HL-60/S4 treated with phorbol 12-myristate 13-acetate at 8.2 ng/mL for 4 days and 3 days (cell line): ENCODE measurements around the gene G6PC3.

ENCODE experiments used
- in situ Hi-C: fragments of 300-500 bp; cut with MboI; formaldehyde crosslinking; loops from 2 replicates; pipeline ENCODE4 v1.15.0; 2022; ENCODE audit warnings: low sequenced_read_pairs

Gene G6PC3

DNA sequence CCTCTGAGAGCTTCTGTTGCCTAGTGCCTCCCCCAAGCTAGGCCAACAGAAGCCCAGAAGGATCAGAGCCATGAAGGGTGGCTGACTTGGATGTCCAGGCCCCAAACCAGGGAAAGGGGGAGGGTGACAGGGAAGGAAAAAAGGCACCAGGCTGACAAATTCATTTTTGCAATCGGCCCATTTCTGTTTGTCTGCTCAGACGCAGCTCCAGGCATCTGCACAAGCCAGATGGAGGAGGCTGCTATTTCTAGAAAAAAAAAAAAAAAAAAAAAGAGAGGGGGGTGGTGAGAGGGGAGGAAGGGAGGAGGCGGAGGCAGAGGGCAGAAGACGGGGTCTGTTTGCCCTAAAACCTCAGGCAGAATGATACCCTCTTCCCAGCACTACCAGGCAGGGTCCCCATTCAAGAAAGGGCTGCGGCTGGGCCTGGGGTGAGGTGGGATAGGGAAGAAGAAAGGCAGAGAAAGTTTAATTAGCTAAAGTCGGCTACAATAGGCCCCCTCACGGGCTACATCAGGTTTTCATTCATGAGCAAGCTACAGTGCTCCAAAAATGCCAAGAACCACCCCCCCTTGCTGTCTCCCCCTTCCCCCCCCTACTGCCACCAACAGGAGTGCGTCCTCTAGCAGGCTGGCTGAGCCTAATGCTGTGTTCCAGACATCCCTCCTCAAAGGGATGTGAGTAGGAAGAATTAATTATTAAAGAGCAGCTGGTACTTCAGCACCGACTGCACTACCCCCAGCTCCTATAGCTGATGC lies 50.5 kb downstream of the G6PC3 start:
- in situ Hi-C loops = no loop called here

DNA sequence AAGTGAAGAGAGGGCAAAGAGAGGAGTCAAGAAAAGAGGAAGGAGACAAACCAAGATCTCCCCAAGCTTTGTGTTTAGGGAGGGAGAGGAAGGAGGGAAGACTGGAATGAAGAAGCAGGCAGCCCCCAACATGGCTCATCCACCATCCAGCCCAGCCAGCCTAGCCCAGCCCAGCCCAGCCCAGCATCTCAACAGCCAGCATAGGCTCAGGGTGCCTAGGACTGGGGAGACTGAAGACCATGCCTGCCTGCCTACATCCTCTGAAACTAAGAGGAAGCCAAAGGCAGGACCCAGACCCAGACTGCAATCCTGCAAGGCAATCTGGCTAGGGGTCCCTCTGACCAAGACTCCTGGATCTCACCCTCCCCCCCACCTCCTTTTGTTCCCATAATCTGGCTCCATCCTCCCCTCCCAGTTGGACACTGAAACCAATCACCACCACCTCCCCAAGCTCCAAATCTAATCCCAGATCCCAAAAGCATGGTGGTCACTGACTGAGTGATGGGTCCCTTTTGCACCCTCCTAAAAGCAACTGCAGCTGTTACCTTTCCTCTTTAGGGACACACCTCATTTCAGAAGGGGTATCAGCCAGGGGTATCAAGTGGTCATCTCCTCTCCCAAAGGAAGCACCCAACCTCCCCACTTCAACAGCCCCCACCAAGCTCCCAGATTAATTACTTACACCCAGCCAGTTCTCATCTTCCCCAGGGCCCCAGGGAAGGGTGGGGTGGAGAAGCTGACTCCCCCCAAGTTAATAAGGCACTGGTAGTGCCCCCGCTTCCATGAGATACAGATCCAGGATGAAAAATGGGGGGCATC lies 51.7 kb downstream of the G6PC3 start:
- in situ Hi-C loops = no loop called here

DNA sequence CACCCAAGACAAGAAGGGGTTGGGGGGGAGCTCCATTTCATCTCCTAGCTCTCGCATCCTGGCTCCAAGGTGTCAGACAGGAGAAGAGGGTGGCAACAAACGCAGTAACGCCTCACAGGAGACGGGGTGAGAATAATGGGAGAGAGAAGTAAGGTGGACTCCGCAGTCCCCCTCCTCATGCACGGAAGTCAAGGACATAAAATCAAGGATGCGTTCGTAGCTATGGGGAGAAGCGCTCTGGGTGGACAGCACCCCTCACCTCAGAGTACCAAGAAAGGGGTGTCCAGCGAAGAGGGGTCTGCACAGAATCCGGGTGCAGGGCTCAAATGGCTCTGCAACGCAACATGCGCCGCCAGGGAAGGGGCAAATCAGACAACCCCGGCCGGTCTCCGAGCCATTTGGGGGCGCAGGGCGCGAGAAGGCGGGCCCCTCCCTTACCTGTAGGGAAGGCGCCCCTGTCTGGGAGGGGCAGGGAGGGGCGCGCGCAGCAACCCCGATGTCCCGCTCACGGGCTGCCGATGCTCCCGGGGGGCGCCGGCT lies 52.4 kb downstream of the G6PC3 start:
- in situ Hi-C loops = no loop called here

DNA sequence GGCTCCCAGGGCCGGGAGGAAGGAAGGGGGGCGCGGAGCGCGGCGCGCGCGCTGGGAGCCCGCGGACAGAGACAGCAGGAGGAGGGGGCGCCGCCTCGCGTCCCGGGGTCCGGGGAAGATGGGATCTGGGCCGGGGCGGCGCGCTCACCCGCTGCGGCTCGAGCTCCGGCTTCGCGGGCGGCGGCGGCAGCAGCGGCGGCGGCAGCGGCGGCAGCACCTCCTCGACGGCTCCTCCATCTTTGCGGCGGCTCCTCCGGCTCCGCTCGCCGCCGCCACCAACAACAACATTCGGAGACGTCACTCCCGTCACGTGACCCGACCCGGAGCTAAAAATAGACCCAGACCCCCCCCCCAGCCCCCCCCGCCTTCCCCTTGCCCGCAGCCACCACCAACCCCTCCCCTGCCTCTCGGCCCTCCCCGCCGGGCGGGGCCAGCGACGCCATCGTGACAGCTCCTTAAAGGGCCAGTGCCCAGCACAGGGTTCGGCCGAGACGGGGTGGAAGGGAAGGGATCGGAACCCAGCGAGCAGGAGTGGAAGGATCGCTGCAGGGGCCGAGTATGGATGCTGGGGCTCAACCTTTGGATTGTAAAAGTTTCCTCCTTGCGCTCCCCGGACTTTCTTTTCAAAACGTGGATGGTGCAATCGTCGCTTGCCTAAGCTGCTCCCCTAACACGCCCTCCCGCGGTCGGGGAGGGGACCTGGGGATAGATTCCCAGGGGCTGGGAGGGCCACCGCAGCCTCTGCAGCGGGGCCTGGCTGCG lies 53.0 kb downstream of the G6PC3 start, which contains the start of gene HDAC5:
Gene HDAC5, minus strand, starts transcription at position 286 of the 762 bp plus-strand sequence. CDS start 6,126 bp downstream, outside the sequence.
- in situ Hi-C loops = no loop called here

DNA sequence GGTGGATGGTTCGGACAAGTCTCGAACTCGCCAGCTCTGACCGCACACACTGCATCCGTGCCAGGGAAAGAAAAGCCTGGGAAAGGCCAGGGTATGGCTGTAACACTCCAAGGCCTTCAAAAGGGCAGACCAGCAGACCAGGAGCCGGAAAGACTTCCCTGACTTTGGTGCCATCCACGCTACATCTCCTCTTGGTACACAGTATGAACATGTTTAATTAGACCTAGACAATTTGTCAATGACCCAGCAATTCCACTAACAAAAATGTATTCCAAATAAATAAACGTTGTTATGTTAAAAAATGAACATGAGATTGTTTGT lies 53.5 kb downstream of the G6PC3 start:
- in situ Hi-C loops = no loop called here
